ENCODE results near the gene COLEC12. TPM values are rescaled to one million over a fixed set of nuclear protein-coding genes. Genes with fewer than 3 reads are reported as not detected.
A peak's percentile ranks its signal among the peaks of the same experiment; 100 is the strongest.

Gene COLEC12
- total RNA-seq, 1 donor from 2014 or later, result 19.3 TPM

GRCh38 chr18:456361-457139, 44.0 kb downstream of the COLEC12 start:
- ATAC-seq (peak; percentile 82), DNase-seq (ENCODE audit: low spot score) (peak; percentile 79)
- intact Hi-C loops (cut with DNase I), result no loop called here

DNA sequence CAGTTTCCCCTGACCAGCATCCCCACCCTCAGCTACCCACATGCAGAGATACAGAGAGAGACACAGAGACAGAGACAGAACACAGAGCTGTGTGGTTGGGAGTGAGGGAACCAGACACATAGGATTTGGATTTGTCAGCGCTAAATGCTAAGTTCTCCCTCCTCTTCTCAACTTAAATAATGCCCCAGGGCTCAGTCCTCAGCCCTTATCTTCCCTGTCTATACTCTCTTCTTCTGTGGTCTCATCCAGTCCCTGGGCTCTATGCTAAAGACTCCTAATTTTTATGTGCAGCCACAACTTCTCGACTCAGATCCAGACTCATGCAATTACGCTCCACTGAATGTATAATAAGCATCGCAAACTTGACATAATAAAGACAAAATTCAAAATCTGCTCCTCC, 47.1 kb downstream of the COLEC12 start:
- intact Hi-C loops (cut with DNase I), result no loop called here
- no peak for ATAC-seq
- DNase-seq (ENCODE audit: low spot score), result no peak

GRCh38 chr18:452816-453215, 47.7 kb downstream of the COLEC12 start:
- ATAC-seq (peak; percentile 7), DNase-seq (ENCODE audit: low spot score) (no peak)
- intact Hi-C loops (cut with DNase I), result no loop called here

GRCh38 chr18:449374-449773, 51.1 kb downstream of the COLEC12 start:
- no peak for DNase-seq (ENCODE audit: low spot score)
- intact Hi-C loops (cut with DNase I), result no loop called here
- ATAC-seq, result peak; percentile 42

DNA sequence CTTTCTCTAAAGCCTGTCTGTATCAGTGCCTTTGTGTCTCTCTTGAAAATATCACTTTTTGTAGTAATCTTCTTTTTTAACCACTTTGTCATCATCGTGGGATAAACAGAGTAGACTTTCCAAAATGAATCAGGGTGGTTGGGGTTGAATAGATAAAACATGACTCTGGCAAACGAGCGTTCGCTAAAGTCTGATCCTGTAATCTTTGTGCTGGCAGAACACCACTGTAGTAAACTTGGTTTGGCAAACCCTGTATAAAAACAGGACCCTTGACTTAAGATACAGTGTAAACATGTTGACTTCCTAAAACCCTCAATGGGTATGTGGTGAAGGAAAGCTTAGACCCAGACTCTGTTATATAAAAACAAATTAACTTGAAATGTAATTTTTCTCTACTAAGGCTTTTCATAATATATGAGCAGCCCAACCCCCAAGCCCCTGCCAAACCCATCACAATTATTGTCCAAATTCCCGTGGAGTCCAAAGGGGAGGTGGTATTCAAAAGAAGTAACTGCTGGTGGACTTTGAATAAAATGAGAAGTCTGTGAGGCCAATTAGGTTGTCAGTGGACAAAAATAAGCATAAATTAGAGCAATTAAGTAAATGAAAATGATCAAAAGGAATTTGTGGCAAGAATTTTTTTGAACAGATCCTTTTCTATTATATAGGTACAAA, 52.2 kb downstream of the COLEC12 start:
- ATAC-seq (peak; percentile 46), DNase-seq (ENCODE audit: low spot score) (no peak)
- intact Hi-C loops (cut with DNase I), result no loop called here

- DNase-seq (ENCODE audit: low spot score), result no peak
- intact Hi-C loops (cut with DNase I), result no loop called here
- ATAC-seq, result peak; percentile 55
These were observed 53.5 kb downstream of the COLEC12 start for GRCh38 chr18:446941-447560.

GRCh38 chr18:445055-445454, 55.4 kb downstream of the COLEC12 start:
- intact Hi-C loops (cut with DNase I), result no loop called here
- ATAC-seq, result no peak
- no peak for DNase-seq (ENCODE audit: low spot score)

DNA sequence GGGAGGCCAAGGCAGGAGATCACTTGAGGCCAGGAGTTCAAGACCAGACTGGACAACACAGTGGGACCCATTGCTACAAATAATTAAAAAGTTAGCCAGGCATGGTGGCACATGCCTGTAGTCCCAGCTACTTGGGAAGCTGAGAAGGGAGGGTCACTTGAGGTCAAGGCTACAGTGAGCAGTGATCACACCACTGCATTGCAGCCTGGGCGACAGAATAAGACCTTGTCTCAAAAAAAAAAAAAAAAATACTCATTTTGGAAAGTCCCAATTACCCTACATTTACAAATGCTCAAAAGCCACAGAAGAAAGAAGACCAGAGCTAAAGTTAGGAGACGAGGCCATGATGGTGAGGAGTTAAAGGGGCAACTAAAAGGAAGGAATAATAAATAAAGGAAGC, 61.9 kb downstream of the COLEC12 start:
- ATAC-seq, result no peak
- intact Hi-C loops (cut with DNase I), result no loop called here
- DNase-seq (ENCODE audit: low spot score), result no peak

- no peak for ATAC-seq
- no peak for DNase-seq (ENCODE audit: low spot score)
- intact Hi-C loops (cut with DNase I), result no loop called here
These were observed 64.6 kb downstream of the COLEC12 start for GRCh38 chr18:435940-436339.

GRCh38 chr18:434410-434809, 66.1 kb downstream of the COLEC12 start:
- intact Hi-C loops (cut with DNase I), result no loop called here
- ATAC-seq, result peak; percentile 24

GRCh38 chr18:433960-434359, 66.5 kb downstream of the COLEC12 start:
- DNase-seq (ENCODE audit: low spot score) (no peak), ATAC-seq (no peak)

More at GRCh38 chr18:434410-434809, 66.1 kb downstream of the COLEC12 start:
- no peak for DNase-seq (ENCODE audit: low spot score)

GRCh38 chr18:433298-433697, 67.2 kb downstream of the COLEC12 start:
- ATAC-seq (no peak), DNase-seq (ENCODE audit: low spot score) (no peak)
- intact Hi-C loops (cut with DNase I), result no loop called here

More at GRCh38 chr18:433960-434359, 66.5 kb downstream of the COLEC12 start:
- intact Hi-C loops (cut with DNase I), result no loop called here

GRCh38 chr18:432791-433190, 67.7 kb downstream of the COLEC12 start:
- no peak for DNase-seq (ENCODE audit: low spot score)
- intact Hi-C loops (cut with DNase I), result no loop called here
- ATAC-seq, result no peak

DNA sequence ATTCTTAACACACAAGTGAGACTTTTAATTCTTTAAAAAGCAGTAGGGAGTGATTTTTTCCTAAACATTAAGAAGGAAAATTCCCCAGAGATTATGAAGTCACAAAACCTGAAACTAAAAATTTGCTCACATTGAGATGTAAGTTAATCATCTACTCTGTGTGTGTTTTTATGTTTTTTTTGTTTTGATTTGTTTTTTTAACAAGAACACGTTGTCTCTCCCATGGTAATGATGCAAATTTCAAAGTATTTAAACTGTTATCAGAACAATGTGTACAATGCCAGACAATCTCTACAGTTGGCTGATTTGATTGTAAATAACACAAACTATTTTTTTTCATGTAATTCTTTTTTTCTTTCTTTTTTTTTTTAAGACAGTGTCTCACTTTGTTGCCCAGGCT, 71.5 kb downstream of the COLEC12 start:
- ATAC-seq (no peak), DNase-seq (ENCODE audit: low spot score) (no peak)
- intact Hi-C loops (cut with DNase I), result no loop called here

DNA sequence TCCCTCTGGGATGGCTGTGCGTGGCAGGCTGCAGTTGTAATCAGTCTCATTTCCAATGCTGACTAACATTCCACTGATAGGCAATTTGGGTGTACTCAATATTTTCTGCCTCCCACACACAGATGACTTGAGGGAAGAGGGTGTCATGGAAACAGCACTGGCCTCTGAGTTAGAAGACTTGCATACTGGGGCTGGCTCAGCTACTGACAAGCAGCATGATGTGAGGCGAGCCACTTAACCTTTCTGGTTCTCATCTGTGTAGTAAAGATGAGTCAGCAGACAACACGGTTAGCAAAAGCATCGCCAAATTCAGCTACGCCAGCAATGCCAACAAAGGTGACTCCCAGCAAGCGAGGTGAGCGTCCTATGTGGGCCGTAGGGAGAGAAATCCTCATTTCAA, 73.5 kb downstream of the COLEC12 start:
- DNase-seq (ENCODE audit: low spot score), result no peak
- intact Hi-C loops (cut with DNase I), result no loop called here
- peak; percentile 39 for ATAC-seq

DNA sequence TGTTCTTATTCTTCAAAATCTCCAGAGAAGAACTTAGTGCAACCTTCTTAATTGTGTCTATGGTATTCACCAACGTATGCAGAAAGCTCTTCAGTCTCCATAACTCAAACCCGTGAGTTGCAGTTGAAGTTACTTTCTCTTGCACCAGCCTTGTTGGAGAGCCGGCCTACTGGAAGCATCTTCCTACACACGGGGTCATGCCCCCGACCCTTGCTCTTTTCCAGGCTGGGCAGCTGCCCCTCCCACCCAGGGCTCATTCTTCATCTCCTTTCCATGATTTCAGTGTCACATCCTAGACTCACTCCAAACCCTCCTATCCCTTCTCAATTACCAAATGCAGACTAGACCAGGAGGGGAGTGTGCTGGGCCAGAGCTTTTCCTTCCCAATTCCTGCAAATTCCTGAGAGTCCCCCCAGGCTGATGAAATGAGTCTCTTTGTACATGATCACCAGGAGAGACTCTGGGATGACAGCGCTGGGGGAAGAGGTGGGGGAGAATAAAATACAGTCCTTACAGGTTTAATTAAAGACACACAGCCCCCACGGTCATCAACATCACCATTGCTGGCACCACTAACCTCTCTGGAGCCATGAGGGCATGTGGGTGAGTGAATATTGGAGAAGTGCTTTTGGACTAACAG, 75.3 kb downstream of the COLEC12 start:
- DNase-seq (ENCODE audit: low spot score) (no peak), ATAC-seq (no peak)
- intact Hi-C loops (cut with DNase I), result no loop called here

DNA sequence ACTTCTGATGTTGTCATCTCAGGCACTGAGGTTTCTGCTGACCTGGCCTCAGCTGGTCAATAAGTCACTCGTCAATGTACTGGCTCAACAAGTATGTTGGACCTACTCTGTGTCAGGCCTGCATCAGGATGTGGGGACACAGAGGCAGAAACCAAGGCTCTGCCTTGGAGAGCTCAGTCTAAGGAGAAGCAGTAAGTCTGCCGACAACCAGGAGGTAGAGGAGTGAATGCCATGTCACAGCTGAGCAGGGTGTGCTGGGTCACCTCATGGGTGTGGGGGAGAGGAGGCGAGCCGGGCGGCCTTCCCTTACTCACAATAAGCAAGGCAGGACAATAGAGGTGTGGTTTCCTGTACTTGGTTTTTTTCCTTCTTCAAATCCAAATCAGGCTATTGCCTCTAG, 75.8 kb downstream of the COLEC12 start:
- intact Hi-C loops (cut with DNase I), result no loop called here
- DNase-seq (ENCODE audit: low spot score) (no peak), ATAC-seq (peak; percentile 46)

DNA sequence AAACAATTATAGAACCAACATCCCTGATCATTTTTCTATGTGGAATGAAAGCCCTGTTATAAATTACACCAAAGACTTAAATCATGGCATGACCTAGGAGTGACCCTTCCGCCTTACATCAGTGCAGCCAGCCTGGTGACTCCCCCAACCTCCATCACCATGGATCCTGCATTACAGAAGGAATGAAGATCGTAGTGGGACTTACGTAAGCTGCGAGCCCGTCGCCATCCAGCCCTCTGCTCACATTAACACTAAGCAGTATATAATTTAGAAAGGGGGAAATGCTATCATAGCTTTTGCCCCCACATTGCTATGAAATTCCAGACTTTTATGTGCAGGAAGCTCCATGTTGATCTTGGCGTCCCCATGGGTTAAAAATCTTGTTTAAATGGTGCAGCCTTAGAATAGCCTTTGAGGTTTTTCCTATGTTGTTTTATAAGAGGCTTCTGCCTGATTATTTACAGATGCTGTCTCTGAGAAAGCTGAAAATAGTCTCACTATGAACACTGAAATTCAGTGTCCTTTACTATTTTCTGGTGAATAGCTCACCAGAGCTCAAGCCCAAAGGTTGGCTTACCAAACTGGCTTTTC, 76.3 kb downstream of the COLEC12 start:
- intact Hi-C loops (cut with DNase I), result no loop called here
- DNase-seq (ENCODE audit: low spot score) (no peak), ATAC-seq (peak; percentile 83)

- ATAC-seq, result no peak
- intact Hi-C loops (cut with DNase I), result no loop called here
- no peak for DNase-seq (ENCODE audit: low spot score)
These were observed 77.5 kb downstream of the COLEC12 start for GRCh38 chr18:422966-423365.
